ENCODE data around the gene CORO7. TPM values are rescaled to one million over a fixed set of nuclear protein-coding genes. Genes with fewer than 3 reads are reported as not detected.
A peak's percentile ranks its signal among the peaks of the same experiment; 100 is the strongest.

The CORO7 gene
- 100 to 1,000 TPM; 167 to 176 TPM for total RNA-seq

DNA sequence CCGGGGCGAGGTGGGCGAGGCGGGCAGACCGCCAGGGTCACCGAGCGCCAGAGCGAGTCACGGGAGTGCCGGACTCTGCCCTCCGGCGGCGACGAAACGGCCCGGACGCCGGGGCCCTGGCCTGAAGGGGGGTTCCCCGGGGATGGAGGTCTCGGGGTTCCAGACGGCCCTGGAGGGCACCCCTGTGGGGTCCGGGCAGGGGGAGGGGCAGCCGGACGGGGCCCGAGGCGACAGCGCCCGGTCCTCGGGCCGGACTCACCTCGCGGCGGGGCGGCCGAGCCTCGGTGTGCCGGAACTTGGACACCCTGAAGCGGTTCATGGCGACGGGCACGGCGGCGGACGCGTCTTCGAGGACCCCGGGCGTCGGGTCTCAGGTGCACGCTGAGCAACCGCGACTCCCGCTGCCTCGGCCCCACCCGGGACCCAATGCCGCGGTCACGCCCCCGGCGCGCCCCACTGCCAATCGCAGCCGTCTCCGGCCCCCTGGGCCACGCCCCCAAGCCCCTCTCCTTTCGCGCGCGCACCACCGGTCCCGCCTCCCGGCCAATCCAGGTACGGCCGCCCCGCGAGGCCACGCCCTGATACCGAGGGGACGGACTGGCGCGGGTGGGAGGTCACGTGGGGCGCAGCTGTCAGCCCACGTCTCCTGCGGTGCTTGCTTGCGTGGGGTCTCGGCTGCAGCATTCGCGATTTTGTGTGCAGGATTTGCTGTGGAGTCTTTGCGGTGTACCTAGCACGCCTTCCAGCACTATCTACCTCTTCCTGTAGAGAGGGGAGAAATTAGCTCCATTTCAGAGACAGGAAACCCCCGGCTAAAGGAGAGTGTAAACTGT lies at the start of gene CORO7:
CORO7 (minus strand) TSS at position 397 of the 833 bp plus-strand sequence; CDS start at position 319, 78 bp downstream.
- peaks cover 2% of the 10 kb centered on the region for H3K27me3 Mint-ChIP-seq (ENCODE audit: low read depth)
- H3K4me3 Mint-ChIP-seq, result peak within 1 kb of the TSS; percentile 86
- ChIA-PET CTCF (interaction anchor here (1.0 to 4.1 kb wide), 8 partner anchors 11 to 208 kb away, joined by 3 to 40 read pairs (median 5); partner anchors contain the start of genes HMOX2 and MGRN1), POLR2A (interaction anchor here (0.8 to 3.6 kb wide), 18 partner anchors 9 to 202 kb away, joined by 3 to 25 read pairs (median 4); partner anchors contain the start of genes DNAJA3, HMOX2, NMRAL1 and PAM16)
- peaks cover 30% of the 10 kb centered on the region for H3K36me3 Mint-ChIP-seq (ENCODE audit: low read depth)
- DNase-seq (peak; percentile 99), ATAC-seq (peak; percentile 77)
- H3K4me1 Mint-ChIP-seq (ENCODE audit: low read depth), result peaks cover 39% of the 10 kb centered on the region
- H3K9me3 Mint-ChIP-seq (ENCODE audit: insufficient read depth), result no peaks in the 10 kb centered on the region
- H3K27ac Mint-ChIP-seq, result peak within 1 kb of the TSS; percentile 95

DNA sequence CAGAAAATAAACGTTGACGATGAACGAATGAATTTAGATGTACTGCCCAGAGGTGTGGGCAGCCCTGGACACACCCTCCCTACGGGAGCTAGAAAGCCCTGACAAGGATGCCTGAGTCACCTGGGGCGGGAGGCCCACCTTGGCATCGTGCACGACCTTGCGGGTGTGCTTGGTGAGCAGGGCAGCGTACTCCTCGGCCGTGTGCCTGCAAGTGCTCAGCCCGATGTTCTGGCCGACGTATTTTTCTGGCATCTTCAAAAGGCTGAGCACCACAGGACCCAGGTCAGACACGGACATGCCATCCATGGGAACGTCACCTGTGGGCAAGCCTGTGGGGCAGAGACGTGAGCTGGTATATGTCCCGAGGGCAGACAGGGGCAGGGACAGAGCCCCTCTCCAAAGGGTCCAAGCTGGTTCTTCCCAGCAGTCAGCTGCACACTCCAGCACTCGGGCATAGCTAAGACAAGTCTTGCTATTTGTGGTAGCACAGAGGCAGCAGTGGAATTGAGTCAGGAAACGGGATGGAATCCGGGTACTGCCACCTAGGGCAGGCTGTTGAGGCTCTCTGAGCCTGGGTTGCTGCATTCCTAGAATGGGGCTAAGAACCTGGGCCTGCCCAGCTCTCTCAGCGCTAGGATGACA lies 47.2 kb upstream of the CORO7 start:
- ChIA-PET POLR2A (no interaction called here), CTCF (interaction anchor here (1.7 kb wide), 1 partner anchor 43 kb away, joined by 6 read pairs; no protein-coding TSS in a partner anchor)
- H3K4me1 Mint-ChIP-seq (ENCODE audit: low read depth), result peaks cover 39% of the 10 kb centered on the region
- DNase-seq (no peak), ATAC-seq (no peak)
- H3K27me3 Mint-ChIP-seq (ENCODE audit: low read depth), result no peaks in the 10 kb centered on the region
- no peak overlapping the region for H3K27ac Mint-ChIP-seq
- peaks cover 44% of the 10 kb centered on the region for H3K36me3 Mint-ChIP-seq (ENCODE audit: low read depth)
- H3K4me3 Mint-ChIP-seq, result no peak overlapping the region
- no peaks in the 10 kb centered on the region for H3K9me3 Mint-ChIP-seq (ENCODE audit: insufficient read depth)

DNA sequence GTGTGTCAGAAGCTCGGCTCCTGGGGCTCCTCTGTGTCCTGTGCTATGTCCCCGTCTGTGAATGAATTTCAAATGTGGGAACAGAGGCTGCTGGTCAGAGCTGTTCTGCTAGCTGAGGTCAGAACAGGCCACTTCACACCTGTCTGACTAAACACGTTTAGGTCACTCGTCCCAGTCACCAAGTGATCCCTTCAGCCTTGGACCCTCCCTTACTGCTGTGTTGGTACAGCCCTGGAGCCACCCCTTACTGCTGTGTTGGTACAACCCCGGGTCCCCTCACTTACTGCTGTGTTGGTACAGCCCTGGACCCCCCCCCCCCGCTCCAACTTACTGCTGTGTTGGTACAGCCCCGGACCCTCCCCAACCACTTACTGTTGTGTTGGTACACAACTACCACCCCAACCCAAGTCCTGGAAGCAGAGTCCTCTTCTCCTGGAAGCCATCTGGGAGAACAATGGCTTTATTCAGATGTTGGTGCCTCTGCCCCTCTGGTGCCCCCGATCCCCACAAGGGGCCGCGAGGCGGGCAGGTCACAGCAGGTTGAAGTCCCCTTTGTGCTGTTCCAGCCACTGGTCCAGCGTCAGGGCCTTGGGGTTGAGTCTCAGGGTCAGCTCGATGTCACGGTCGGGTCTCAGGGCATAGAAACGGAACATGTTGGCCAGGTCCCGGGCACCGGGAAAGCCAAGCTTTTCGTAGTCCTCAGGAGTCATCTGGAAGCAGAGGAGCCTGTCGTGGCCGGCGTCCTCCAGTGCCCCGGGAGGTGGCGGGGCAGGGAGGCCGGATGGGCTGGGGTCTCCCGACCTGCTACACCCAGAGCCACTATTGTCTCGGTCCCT lies 45.1 kb upstream of the CORO7 start:
- DNase-seq (no peak), ATAC-seq (no peak)
- CTCF ChIA-PET, result no interaction called here
- Mint-ChIP-seq H3K9me3 (ENCODE audit: insufficient read depth) (no peaks in the 10 kb centered on the region), H3K27me3 (ENCODE audit: low read depth) (no peaks in the 10 kb centered on the region), H3K4me1 (ENCODE audit: low read depth) (peaks cover 33% of the 10 kb centered on the region), H3K4me3 (no peak overlapping the region), H3K36me3 (ENCODE audit: low read depth) (peaks cover 41% of the 10 kb centered on the region), H3K27ac (no peak overlapping the region)
- POLR2A ChIA-PET, result interaction anchor here (2.4 kb wide), 1 partner anchor 14 kb away, joined by 8 read pairs; the partner anchor contains the start of genes HMOX2 and NMRAL1

DNA sequence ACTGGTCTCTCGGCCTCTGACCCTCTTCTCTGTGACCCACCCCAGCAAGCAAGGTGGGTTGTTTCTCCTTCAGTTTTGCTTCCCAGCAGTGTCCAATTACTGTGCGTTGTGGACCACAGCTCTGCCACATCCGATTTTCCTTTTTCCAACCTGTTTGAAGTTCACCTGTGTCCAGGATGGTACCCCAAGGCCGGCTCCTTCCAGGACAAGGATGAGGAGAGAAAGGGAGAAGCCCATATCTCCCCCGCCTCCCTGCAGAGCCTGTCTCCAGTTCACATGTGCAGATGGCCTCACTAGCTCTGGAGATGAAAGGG lies 44.5 kb upstream of the CORO7 start:
- no peak for DNase-seq
- Mint-ChIP-seq H3K27me3 (ENCODE audit: low read depth) (no peaks in the 10 kb centered on the region), H3K36me3 (ENCODE audit: low read depth) (peaks cover 35% of the 10 kb centered on the region), H3K9me3 (ENCODE audit: insufficient read depth) (no peaks in the 10 kb centered on the region), H3K4me1 (ENCODE audit: low read depth) (peaks cover 27% of the 10 kb centered on the region), H3K4me3 (no peak overlapping the region), H3K27ac (no peak overlapping the region)
- ChIA-PET CTCF (interaction anchor here (1.2 kb wide), 1 partner anchor 42 kb away, joined by 4 read pairs; no protein-coding TSS in a partner anchor), POLR2A (interaction anchor here (0.8 to 2.4 kb wide), 2 partner anchors 15 to 23 kb away, joined by 4 to 8 read pairs; partner anchors contain the start of genes HMOX2 and NMRAL1)
- ATAC-seq, result no peak

DNA sequence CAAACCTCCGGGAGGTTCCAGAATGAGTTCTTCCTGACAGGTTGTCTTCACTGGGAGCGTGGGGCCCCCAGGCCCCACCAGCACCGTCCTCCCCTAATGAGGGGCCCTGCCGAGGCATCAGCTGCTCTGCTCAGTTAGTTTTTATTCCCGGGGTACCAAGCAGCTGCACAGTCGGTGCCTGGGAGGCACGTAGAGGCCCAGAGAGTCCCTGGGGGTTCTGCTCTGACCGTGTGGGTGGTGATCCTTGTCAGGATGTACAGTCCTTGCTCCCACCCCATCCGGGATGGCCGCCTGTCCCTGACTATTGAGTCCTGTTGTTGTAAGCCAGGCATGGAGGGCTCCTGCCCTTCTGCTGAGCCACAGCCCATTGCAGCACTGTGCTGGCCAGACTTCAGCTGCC lies 39.6 kb upstream of the CORO7 start:
- ChIA-PET POLR2A (interaction anchor here (1.4 kb wide), 1 partner anchor 17 kb away, joined by 3 read pairs; no protein-coding TSS in a partner anchor), CTCF (no interaction called here)
- no peaks in the 10 kb centered on the region for H3K9me3 Mint-ChIP-seq (ENCODE audit: insufficient read depth)
- ATAC-seq, result no peak
- no peak for DNase-seq
- peaks cover 14% of the 10 kb centered on the region for H3K4me1 Mint-ChIP-seq (ENCODE audit: low read depth)
- peaks cover 38% of the 10 kb centered on the region for H3K36me3 Mint-ChIP-seq (ENCODE audit: low read depth)
- no peaks in the 10 kb centered on the region for H3K27me3 Mint-ChIP-seq (ENCODE audit: low read depth)
- H3K4me3 Mint-ChIP-seq, result no peak overlapping the region
- no peak overlapping the region for H3K27ac Mint-ChIP-seq

DNA sequence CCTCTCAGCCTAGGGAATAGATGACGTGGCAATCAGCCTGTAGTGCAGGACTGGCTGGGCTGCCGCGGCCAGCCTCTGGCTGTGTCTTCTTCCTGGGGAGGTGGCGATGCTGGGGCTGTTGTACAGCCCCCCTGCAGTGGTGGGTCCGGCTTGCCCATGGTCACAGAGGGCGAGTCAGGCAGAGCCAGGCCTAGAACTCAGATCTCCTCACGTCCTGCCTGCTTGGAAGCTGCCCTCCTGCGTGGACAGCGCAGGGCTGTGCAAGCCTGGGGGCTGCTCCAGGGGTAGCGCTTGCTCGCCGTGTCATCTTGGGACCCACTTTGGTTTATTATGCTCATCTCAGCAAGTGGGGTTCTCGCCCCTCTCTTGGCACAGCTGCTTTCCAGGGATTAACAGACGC lies 38.7 kb upstream of the CORO7 start:
- no peaks in the 10 kb centered on the region for H3K9me3 Mint-ChIP-seq (ENCODE audit: insufficient read depth)
- no peaks in the 10 kb centered on the region for H3K27me3 Mint-ChIP-seq (ENCODE audit: low read depth)
- no peak overlapping the region for H3K4me3 Mint-ChIP-seq
- POLR2A ChIA-PET, result interaction anchor here (1.4 kb wide), 1 partner anchor 16 kb away, joined by 3 read pairs; no protein-coding TSS in a partner anchor
- DNase-seq (no peak), ATAC-seq (no peak)
- H3K4me1 Mint-ChIP-seq (ENCODE audit: low read depth), result peaks cover 12% of the 10 kb centered on the region
- peaks cover 42% of the 10 kb centered on the region for H3K36me3 Mint-ChIP-seq (ENCODE audit: low read depth)
- H3K27ac Mint-ChIP-seq, result no peak overlapping the region
- CTCF ChIA-PET, result no interaction called here

DNA sequence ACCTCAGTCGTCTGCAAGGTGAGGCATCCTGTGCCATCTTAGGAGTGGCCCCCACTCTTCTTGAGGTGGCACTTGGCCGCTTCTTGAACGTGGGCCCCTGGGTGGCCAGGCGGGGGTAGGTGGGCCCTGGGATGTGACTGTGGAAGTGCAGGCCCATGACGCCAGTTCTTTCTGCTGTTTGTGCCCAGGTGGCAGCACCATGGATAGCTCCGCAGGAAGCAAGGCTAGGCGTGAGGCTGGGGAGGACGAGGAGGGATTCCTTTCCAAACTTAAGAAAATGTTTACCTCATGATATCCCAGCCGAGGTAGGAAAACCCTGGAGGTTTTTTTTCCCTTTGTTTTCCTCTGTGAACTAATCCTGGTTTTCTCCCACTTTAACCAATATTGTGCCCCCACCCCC lies 38.2 kb upstream of the CORO7 start:
- POLR2A ChIA-PET, result interaction anchor here (1.4 kb wide), 1 partner anchor 16 kb away, joined by 3 read pairs; no protein-coding TSS in a partner anchor
- peaks cover 42% of the 10 kb centered on the region for H3K36me3 Mint-ChIP-seq (ENCODE audit: low read depth)

DNA sequence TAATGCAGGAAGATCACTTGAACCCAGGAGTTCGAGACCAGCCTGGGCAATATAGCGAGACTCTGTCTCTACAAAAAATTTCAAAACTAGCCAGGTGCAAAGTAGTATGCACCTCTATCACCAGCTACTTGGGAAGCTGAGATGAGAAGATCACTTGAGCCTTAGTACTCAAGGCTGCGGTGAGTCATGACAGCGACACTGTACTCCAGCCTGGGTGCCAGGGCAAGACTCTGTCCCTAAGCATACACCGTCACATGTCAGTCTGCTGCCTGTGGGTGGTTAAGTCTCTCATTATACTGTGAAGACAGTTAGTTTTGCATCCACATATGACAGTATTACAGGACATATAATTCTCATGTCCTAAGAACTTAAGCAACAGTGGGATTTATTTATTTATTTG lies 36.3 kb upstream of the CORO7 start:
- ChIA-PET CTCF (no interaction called here), POLR2A (no interaction called here)
- Mint-ChIP-seq H3K4me3 (no peak overlapping the region), H3K27me3 (ENCODE audit: low read depth) (no peaks in the 10 kb centered on the region), H3K27ac (no peak overlapping the region), H3K36me3 (ENCODE audit: low read depth) (peaks cover 42% of the 10 kb centered on the region), H3K9me3 (ENCODE audit: insufficient read depth) (no peaks in the 10 kb centered on the region), H3K4me1 (ENCODE audit: low read depth) (no peaks in the 10 kb centered on the region)
- ATAC-seq (no peak), DNase-seq (no peak)

More for the DNA sequence above, 38.2 kb upstream of the CORO7 start:
- Mint-ChIP-seq H3K4me3 (no peak overlapping the region), H3K4me1 (ENCODE audit: low read depth) (peaks cover 7% of the 10 kb centered on the region), H3K9me3 (ENCODE audit: insufficient read depth) (no peaks in the 10 kb centered on the region), H3K27me3 (ENCODE audit: low read depth) (no peaks in the 10 kb centered on the region), H3K27ac (no peak overlapping the region)
- ATAC-seq, result no peak
- CTCF ChIA-PET, result no interaction called here
- no peak for DNase-seq

DNA sequence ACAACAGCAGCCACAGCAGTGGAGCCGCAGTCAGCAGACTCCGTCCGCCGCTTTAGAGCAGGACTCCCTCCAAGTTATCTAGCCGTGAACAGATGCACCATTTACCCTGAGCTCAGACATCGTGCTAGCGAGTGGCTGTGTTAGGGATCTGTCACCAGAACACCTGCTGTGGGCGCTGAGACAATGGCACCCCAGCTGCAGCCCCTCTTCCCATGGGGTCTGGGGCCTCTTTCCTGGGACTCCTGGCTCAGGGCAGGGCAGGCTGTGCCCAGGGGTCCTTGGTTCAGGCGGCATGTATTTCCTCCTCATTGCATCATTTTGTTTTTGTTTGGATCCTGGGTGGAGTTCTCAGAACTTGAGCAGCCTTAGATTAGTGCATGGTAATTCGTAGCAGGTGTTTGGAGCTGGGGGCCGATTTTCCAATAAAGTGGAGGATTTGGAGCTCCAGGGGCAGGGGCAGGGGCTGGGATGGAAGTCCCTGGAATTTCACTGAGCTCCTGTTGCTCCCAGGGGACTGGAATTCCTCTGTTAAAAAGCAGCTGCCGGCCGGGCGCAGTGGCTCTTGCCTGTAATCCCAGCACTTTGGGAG lies 34.6 kb upstream of the CORO7 start:
- ChIA-PET POLR2A (no interaction called here), CTCF (interaction anchor here (1.1 kb wide), 1 partner anchor 8 kb away, joined by 4 read pairs; no protein-coding TSS in a partner anchor)
- no peak overlapping the region for H3K4me3 Mint-ChIP-seq
- no peaks in the 10 kb centered on the region for H3K9me3 Mint-ChIP-seq (ENCODE audit: insufficient read depth)
- no peak overlapping the region for H3K27ac Mint-ChIP-seq
- H3K4me1 Mint-ChIP-seq (ENCODE audit: low read depth), result no peaks in the 10 kb centered on the region
- ATAC-seq (no peak), DNase-seq (no peak)
- H3K36me3 Mint-ChIP-seq (ENCODE audit: low read depth), result peaks cover 50% of the 10 kb centered on the region
- H3K27me3 Mint-ChIP-seq (ENCODE audit: low read depth), result no peaks in the 10 kb centered on the region

DNA sequence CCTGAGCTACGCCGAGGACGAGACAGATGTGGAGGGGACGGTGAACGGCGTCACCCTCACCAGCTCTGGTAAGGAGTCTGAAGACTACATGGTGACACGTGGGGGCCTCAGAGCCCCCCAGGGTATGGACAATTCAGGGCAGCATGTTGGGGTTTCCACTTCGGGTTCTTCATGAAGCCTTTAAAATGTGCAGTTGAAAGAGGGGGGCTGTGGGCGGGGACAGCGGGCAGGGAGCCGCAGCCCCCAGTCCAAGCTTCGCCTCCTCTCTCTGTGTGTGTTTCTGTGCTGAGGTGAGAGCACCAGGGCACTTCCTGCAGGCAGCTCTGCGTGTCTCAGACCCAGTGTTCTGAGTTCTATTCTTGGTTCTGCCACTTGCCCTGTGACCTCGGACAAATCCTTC lies 34.0 kb upstream of the CORO7 start:
- no peaks in the 10 kb centered on the region for H3K27me3 Mint-ChIP-seq (ENCODE audit: low read depth)
- no peak overlapping the region for H3K4me3 Mint-ChIP-seq
- CTCF ChIA-PET, result interaction anchor here (1.1 kb wide), 1 partner anchor 9 kb away, joined by 4 read pairs; no protein-coding TSS in a partner anchor
- H3K4me1 Mint-ChIP-seq (ENCODE audit: low read depth), result no peaks in the 10 kb centered on the region
- POLR2A ChIA-PET, result no interaction called here
- H3K27ac Mint-ChIP-seq, result no peak overlapping the region
- ATAC-seq (no peak), DNase-seq (no peak)
- peaks cover 48% of the 10 kb centered on the region for H3K36me3 Mint-ChIP-seq (ENCODE audit: low read depth)
- H3K9me3 Mint-ChIP-seq (ENCODE audit: insufficient read depth), result no peaks in the 10 kb centered on the region

DNA sequence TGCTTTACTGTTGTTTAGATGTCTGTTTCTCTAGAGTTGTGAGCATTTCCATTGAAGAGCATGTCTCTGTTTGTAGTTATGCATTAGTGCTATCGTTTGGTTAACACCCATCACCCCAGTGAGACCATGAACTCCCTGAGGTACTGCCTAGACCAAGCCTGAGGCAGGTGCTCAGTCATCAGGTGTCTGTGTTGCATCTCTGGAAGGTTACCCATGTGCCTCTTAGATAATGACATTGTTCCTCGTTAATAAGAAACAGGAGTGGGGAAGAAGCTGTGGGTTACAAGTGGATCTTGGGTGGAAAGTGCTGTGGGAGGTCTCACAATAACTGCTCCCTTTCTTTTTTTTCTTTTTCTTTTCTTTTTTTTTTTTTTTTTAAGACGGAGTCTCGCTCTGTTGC lies 27.6 kb upstream of the CORO7 start:
- CTCF ChIA-PET, result no interaction called here
- ATAC-seq (no peak), DNase-seq (no peak)
- Mint-ChIP-seq H3K9me3 (ENCODE audit: insufficient read depth) (no peaks in the 10 kb centered on the region), H3K27ac (no peak overlapping the region), H3K4me3 (no peak overlapping the region), H3K4me1 (ENCODE audit: low read depth) (peaks cover 7% of the 10 kb centered on the region), H3K36me3 (ENCODE audit: low read depth) (peaks cover 62% of the 10 kb centered on the region), H3K27me3 (ENCODE audit: low read depth) (no peaks in the 10 kb centered on the region)
- POLR2A ChIA-PET, result no interaction called here
